Measurements from ENCODE around the gene FAM8A1.
A peak's percentile ranks its signal among the peaks of the same experiment; 100 is the strongest.
"Not testable (repeated sequence)": the region's sequence is repeated elsewhere in the genome, so short reads cannot be mapped to it uniquely, and the experiment has no call there.

Gene FAM8A1, protein sequence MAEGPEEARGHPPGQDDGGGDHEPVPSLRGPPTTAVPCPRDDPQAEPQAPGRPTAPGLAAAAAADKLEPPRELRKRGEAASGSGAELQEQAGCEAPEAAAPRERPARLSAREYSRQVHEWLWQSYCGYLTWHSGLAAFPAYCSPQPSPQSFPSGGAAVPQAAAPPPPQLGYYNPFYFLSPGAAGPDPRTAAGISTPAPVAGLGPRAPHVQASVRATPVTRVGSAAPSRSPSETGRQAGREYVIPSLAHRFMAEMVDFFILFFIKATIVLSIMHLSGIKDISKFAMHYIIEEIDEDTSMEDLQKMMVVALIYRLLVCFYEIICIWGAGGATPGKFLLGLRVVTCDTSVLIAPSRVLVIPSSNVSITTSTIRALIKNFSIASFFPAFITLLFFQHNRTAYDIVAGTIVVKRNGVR

DNA sequence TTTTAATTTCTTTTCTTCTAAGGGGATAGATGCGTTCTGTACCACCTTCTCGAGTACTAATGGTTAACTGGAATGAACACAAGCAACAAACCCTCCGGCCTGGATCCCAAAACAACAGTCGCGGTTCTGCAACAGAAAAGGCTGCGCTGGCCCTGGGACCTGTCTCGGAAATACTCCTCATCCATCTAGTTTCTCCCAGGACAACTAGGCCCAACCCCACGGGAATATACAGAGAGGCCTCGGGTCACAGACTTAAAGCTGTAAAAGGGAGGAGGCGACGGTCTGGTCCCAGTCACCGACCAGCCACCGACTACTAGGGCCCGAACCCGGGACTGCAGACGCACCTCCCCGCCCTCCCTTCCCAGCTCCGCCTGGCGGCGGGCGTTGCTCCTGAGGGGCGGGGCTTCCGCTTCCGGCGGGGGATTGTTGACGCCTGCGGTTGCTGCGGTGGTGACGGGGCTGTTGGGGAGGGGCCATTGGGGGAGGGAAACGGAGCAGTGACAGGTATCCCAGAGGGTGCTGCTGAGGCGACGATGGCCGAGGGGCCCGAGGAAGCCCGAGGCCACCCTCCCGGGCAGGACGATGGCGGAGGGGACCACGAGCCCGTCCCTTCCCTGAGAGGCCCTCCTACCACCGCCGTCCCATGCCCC is at the start of gene FAM8A1:
Gene FAM8A1, plus strand, starts transcription at position 426 of the 650 bp plus-strand sequence. Its CDS starts 108 bp downstream, at position 534.
- DNase-seq = peak; percentile 83

DNA sequence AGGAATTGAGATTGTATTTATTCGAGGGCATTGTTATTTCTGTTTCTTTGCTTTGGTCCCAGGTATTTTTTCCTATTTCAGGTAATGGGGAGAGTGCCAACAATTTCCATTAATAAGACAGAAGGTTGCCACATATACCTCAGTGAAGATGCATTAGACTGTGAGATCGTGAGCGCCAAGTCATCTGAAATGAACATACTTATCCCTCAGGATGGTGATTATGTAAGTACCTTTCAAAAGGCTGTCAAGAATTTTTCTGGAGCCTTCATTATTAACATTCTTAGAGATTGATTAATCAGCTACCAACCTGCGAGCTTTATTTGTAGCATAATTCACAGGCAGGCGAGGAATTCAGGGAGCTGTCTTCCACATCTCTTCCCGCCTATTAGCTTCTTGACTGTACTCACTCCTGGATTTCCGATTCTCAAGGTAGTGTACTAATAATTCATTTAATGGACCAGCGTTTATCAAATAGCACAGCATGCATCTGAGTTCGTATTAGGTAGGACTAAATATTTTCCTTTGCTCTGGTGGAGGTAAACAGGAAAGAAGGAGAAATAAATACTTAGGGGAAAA is 48.6 kb upstream of the FAM8A1 start:
- no peak for DNase-seq

DNA sequence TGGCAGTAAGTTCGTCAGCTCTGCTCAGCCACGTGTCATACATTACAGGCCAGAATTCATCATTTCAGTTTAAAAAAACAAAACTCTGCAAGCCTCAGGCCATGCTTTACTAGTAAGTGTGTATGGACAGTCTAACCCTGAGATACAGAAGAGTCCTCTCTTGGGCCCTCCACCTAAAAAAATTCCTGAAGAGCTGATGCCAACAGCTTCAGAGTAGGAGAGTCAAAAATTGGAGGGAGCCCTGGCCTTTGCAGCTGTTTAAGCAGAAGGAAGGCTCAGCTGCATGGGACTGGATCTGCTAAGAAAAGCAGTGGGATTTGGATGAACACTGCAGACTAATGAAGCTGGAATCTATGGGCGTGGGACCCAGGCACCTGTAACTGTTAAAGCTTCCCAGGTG is 47.2 kb upstream of the FAM8A1 start:
- no peak for DNase-seq

DNA sequence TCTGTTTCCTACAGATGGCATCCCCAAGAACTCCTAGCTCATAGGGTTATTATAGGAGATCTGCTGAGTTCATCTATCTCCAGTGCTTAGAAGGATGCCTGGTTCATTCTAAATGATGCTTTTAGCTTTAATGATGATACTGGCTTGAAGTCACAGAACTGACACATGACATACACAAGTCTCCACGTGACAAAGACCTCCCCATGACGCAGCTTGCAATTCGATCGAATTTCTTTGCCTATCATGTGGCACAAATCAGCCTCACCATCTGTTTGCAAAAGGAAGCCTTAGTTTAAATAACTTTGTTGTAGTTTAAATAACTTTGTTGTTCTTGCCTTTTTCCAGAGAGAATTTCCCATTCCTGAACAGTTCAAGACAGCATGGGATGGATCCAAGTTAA is 44.1 kb upstream of the FAM8A1 start:
- no peak for DNase-seq

DNA sequence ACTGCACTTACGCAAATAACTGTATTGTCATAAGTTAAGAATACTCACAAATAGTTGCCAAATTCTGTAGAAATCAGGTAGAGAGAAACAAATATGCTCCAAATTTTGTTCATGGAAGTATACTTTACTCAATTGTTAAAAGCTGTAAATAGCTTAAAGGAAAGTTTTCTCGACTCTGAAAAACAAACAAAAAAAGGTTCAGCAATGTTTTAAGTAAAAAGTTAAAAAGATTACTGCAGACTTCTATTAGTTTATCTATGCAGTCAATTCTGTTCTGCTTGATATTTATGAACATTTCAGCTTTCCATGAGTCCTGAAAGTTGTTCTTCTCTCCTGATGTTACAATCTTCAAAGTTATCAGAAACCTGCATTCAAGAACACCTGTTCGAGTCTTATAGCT is 37.5 kb upstream of the FAM8A1 start:
- DNase-seq = no peak

DNA sequence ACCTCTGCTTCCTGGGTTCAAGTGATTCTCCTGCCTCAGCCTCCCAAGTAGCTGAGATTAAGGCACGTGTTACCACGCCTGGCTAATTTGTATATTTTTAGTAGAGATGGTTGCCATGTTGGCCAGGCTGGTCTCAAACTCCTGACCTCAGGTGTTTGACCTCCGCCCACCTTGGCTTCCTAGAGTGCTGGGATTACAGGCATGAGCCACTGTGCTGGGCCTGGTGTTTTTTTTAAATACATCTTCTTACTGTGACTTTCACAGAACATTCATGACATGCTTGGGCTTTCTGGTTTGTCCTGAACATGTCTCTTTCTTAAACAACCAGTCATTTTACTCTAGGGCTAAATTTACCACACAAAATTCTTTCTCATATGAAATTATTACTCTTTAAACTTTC is 34.7 kb upstream of the FAM8A1 start:
- DNase-seq = no peak

DNA sequence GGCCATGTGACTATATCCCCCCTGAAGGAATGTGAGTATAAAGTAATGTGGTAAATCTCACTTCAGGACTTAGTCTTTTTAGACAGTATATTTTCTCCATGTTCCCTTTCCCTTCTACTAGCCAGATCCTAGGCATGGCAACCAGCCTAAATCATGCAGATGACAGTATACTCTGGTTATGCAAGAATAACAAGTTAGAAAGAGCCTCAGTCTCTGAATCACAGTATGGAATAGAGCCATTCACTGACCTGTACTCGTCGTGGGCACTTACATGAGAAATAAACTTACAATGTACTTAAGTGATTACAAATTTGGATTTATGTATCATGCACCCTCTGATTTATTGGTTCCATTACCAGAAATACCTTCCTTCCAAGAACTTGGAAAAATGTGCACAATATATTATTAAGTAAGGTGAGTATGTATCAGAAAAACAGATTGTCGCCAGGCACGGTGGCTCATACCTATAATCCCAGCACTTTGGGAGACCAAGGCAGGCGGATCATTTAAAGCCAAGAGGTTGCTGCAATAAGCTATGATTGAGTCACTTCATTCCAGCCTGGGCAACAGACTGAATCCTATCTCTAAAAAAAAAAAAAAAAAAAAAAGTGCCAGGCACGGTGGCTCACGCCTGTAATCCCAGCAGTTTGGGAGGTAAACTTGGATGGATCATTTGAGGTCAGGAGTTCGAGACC is 25.1 kb upstream of the FAM8A1 start:
- DNase-seq = no peak

DNA sequence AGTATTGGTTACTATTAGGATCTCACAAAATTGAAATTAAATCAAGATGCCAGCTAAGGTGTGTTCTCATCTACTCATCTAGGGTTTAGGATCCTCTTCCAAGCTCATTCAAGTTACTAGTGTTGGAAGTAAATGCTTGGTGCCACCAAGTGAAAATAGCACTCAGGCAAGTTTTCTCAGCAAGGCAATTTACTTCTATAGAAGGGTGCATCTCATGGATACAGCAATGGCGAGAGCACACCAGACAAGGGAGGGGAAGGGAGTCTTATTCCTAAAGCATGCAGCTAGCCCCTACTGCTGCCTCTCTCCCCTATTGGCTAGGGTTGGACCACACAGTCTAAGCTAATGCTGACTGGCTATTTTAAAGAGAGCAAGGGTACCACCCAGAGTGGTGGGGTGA is 23.0 kb upstream of the FAM8A1 start:
- no peak for DNase-seq

DNA sequence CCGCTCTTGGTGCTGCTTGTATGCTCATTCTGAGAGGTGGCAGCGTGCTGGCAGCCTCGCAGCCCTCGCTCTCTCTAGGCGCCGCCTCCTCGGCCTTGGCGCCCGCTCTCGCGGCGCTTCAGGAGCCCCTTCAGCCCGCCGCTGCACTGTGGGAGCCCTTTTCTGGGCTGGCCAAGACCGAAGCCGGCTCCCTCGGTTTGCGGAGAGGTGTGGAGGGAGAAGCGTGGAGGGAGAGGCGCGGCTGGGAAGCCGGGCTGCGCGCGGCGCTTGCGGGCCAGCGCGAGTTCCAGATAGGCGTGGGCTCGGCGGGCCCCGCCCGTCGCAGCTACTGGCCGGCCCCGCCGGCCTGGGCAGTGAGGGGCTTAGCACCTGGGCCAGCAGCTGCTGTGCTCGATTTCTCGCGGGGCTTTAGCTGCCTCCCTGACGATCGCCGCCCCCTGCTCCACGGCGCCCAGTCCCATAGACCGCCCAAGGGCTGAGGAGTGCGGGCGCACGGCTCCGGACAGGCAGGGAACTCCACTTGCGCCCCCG is 19.5 kb upstream of the FAM8A1 start:
- no peak for DNase-seq

DNA sequence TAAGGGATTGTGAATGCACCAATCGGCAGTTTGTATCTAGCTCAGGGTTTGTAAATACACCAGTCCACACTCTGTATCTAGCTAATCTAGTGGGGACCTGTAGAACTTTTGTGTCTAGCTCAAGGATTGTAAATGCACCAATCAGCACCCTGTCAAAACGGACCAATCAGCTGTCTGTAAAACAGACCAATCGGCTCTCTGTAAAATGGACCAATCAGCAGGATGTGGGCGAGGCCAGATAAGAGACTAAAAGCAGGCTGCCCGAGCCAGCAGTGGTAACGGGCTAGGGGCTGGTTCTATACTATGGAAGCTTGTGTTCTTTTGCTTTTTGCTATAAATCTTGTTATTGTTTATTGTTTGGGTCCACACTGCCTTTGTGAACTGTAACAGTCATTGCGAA is 18.8 kb upstream of the FAM8A1 start:
- not testable (repeated sequence) for DNase-seq

DNA sequence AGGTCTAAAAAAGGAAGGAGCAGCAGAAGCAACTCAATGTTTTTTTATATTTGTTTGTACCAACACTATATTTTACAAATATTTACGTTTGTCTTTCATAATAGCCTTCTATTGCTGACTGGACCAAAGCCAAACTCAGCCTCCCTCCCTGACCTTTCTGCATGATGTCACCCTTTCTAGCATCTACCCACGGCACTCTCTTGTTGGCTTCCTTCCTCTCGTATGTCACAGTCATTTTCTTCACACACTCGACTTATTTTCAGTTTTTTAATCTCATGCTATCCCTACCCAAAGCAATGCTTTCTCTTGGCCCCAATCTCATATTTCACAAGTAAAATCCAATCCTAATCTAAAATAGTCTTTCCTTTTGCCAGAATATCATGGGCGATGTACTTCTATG is 16.3 kb upstream of the FAM8A1 start:
- peak; percentile 19 for DNase-seq

DNA sequence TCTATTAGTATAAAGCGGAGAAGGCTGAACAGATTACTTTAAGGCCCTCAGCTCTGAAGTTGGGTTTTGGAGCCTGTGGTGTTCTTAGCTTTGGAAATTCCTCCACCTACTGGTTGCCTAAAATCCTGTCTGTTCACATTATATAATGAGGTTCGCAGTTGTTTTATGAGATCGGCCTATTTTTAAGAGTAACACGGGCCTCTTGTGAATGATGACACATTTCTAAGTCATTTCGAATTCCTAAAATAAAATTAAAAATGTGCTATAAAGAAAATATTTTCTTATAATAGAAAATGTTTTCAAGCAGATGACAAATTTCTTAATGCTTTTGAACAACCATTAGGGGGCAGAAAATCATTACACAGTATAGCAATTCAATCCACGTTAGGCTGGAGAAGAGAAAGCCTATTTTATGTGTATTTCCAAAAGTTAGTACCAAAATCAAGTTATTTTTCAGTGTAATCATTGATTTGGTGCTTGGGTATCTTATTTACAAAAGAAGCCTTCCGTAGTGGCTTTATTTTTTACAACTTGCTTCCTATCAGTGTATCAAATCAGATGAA is 15.8 kb upstream of the FAM8A1 start:
- peak; percentile 86 for DNase-seq

DNA sequence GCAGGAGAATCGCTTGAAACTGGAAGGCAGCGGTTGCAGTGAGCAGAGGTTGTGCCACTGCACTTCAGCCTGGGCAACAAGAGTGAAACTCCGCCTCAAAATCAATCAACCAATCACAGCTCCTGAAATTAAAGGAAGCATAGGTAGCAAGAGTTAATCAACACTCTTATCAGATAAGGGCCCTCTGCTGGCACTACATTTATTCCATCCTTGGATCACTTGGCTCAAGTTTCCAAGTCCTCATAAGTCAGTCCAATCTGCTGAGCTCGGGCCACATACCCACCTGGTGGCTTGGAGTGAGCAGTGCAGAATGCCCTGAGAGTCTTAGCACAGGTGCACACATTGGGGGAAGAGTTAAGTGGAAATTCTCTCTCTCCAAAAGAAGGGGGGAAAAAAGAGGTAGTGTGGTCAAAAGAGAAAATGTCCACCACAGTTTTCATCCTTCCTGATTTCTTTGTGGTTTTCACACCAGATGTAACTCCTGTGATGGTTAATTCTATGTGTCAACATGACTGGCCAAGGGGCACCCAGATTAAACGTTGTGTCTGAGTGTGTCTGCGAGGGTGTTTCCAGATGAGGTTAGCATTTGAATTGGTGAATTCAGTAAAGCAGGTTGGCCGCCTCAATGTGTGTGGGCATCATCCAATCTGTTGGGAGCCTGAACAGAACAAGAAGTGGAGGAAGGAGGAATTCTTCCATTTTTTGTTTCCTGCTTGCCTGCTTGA is 14.2 kb upstream of the FAM8A1 start:
- no peak for DNase-seq

DNA sequence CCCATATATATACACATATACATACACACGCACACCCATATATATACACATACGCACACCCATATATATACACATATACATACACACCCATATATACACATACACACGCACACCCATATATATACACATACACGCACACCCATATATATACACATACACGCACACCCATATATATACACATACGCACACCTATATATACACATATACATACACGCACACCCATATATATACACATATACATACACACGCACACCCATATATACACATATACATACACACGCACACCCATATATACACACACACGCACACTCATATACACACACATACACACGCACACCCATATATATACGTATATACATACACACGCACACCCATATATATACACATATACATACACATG is 13.5 kb upstream of the FAM8A1 start:
- not testable (repeated sequence) for DNase-seq

DNA sequence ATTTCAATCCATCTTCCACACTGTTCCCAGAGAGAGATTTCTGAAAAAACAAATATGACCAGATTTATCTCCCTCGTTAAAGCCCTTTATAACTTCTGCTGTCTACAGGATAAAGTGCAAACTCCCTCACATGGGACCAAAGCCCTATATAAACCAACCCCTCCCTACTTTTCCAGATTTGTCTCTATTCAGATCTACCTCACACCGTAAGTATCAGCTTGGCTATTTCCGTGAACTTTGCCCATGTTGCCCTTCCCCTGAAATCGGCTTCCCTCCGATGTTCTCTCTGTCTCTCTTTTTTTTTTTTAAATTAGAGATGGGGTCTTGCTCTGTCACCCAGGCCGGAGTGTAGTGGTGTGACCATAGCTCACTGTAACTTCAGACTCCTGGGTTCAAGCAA is 12.1 kb upstream of the FAM8A1 start:
- DNase-seq = no peak

DNA sequence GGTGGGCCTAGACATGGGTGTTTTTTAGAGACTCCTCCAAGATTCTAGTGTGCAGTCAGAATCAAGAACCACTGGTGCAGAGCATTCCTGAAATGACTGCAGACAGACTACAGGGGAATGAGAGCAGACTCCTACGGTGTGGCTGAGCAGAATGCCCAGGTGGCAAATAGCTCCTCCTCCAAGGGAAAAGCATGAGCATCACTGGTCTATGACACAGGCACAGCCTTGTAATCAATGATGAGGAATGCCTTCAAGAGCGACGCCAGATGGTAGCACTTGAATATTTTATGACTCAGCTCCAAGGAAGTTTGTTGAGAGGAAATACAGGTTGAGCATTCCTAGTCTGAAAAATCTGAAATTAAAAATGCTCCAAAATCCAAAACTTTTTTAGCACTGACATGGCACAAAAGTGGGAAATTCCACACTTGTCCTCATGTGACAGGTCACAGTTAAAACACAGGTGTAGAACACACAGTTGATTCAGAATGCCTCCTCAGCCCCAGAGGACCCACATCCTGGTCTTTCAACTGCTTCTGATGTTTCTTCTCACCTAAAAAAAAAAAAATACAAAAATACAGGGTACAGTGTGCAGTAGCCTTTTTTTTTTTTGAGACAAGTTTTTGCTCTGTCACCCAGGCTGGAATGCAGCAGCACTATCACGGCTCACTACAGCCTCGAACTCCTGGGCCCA is 10.6 kb upstream of the FAM8A1 start:
- DNase-seq = peak; percentile 91

DNA sequence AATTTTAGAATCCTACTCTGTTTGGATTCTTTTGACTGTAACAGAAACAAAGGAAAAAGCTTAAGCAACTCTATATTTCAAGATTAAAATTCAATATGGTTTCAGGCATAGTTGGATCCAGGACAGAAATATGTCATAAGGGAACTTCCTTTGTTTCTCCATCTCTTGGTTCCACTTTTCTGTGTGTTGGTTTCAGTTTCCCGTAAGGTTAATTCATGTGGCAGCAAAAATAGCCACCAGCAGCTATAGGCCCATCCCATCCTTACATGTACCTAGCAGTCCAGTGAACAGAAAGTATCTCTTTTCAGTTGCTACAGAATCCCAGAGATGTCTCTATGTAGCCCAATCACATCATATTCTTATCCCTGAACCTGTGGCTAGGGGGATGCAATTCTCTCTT is 8.8 kb upstream of the FAM8A1 start:
- no peak for DNase-seq

DNA sequence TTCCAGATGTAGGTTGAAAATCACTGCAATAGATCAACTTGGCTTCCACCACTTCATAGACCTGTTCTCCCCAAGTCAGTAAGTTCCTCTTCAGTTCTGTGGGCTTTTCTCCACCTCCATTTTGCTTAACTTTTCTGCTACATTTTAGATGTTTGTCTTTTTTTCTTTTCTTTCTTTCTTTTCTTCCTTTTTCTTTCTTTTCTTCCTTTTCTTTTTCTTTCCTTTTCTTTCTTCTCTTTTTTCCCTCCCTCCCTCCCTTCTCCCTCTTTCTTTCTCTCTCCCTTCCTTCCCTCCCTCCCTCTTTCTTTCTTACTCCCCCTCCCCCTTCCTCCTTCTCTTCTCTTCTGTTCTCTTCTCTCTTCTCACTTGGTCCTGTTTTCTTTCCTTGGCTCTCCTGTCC is 6.9 kb upstream of the FAM8A1 start:
- no peak for DNase-seq

DNA sequence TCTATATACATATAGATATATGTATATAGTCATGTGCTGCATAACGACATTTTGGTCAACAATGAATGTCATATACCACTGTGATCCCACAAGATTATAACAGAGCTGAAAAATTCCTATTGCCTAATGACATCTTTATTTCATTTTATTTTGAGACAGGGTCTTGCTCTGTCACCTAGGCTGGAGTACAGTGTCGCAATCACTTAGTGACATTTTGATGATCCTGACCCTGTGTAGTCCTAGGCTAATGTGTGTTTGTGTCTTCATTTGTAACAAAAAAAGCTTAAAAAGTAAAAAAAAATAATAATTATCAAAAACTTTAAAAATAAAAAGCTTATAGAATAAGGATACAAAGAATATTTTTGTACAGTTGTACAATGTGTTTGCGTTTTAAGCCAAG is 4.0 kb upstream of the FAM8A1 start:
- DNase-seq = no peak

DNA sequence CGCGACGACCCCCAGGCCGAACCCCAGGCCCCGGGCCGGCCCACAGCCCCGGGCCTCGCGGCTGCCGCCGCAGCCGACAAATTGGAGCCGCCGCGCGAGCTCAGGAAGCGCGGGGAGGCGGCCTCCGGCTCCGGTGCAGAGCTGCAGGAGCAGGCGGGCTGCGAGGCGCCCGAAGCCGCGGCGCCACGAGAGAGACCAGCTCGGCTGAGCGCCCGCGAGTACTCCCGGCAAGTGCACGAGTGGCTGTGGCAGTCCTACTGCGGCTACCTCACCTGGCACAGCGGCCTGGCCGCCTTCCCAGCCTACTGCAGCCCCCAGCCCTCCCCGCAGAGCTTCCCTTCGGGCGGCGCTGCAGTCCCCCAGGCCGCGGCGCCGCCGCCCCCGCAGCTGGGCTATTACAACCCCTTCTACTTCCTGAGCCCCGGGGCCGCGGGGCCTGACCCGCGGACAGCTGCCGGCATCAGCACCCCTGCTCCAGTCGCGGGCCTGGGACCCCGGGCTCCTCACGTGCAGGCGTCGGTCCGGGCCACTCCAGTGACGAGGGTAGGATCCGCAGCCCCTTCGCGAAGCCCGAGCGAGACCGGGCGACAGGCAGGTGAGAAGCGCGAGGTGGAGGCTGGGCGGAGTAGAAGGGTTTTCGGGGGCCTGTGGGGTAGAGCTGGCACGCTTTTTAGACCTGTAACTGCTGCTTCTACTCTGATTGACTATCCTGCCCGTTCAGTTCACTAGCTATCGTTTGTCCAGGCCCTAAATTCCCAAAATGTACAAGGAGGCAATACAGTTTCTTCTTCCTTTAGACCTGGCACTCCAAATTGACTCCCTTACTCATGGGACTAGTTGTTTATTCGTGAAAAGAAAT is 654 bp downstream of the FAM8A1 start:
- DNase-seq = no peak

DNA sequence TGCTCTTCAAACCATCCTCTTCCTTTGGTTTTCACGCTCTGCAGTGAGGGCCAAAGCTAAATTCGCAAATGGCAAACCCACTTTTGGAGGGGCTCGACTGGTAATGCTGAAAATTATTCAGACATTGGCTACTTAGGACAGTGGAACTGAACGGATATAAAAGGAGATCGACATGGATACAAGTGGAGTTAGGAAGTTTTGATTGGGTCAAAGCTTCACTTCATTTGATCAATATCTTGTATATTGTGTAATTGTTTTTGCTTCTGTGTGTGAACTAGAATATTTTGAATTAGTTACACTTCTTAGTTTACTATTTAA is 1.2 kb downstream of the FAM8A1 start:
- DNase-seq = no peak

Data from kidney glomerular epithelial cell (primary cell).